Loucy (cell line): ENCODE measurements around the gene M1AP.

ENCODE experiments used
- EZH2phosphoT487 ChIP-seq: fragments of 200-600 bp; IDR thresholded peaks from 2 replicates; pipeline ENCODE4 v1.6.1; 2018; ENCODE audit warnings: antibody characterized with exemption, mild to moderate bottlenecking, moderate library complexity, borderline replicate concordance
- TF ChIP-seq, protein P1 (sequence below): fragments of 200-600 bp; sonication (generic); conservative IDR thresholded peaks from 2 replicates; pipeline ENCODE4 v1.5.1; 2014; ENCODE audit warnings: mild to moderate bottlenecking, antibody characterized with exemption, low read length

DNA sequence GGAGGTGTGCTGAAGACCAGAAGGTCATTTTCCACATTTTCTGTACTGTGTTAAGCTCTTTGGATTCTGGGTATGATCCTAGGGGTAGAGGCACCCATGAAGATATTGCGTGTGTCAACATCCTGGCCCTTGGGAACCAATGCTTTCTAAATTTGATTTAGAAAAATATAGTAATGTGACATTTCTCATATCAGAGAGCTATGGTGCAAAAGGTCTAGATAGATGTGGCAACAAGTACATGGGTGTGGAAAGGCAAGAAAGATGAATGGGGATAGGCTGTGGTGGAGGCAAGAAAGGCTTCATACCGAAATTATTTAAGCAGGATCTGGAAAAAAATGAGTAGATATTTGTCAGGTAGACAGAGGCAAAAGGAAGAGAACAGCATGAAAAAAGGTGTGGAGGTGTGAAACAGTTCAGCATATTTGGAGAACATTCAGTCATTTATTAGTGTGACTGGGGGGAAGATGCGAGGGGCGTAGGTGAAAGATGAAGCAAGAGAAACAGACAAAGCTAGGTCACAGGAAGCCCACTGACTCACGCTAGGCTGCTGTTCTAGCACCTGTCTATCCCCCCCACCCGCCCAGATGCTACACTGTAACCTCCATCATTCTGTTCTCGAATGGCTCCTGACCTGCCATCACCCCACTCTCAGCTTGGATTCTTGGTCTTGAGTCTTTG, 81.9 kb downstream of the M1AP start:
- TF ChIP-seq, protein P1, sequence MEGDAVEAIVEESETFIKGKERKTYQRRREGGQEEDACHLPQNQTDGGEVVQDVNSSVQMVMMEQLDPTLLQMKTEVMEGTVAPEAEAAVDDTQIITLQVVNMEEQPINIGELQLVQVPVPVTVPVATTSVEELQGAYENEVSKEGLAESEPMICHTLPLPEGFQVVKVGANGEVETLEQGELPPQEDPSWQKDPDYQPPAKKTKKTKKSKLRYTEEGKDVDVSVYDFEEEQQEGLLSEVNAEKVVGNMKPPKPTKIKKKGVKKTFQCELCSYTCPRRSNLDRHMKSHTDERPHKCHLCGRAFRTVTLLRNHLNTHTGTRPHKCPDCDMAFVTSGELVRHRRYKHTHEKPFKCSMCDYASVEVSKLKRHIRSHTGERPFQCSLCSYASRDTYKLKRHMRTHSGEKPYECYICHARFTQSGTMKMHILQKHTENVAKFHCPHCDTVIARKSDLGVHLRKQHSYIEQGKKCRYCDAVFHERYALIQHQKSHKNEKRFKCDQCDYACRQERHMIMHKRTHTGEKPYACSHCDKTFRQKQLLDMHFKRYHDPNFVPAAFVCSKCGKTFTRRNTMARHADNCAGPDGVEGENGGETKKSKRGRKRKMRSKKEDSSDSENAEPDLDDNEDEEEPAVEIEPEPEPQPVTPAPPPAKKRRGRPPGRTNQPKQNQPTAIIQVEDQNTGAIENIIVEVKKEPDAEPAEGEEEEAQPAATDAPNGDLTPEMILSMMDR = no peak
- no peak for TF ChIP-seq EZH2phosphoT487
